ENCODE measurements around the gene GPR151.

GPR151 gene

GRCh38 chr5:146467760-146468159 lies 48.2 kb downstream of the GPR151 start:
- Histone ChIP-seq H4K20me1 (peaks cover 27 to 93% (median 67%) of the 10 kb centered on the region in 11 experiments; a peak in 21 of 22 replicates), H3K36me3 (peaks cover 79 to 97% (median 87%) of the 10 kb centered on the region in 11 experiments), H3K4me3 (no peak overlapping the region), H3K4me2 (no peak overlapping the region), H3K27ac (no peak overlapping the region), H3K4me1 (no peaks in the 10 kb centered on the region), H3K9ac (no peak overlapping the region), H3K9me3 (replicated peaks in 1 of 11) (no peaks in the 10 kb centered on the region), H3K27me3 (no peaks in the 10 kb centered on the region)
- TF ChIP-seq Cebpa-rat (IDR thresholded peaks at IDR 0.05), result no peak

DNA sequence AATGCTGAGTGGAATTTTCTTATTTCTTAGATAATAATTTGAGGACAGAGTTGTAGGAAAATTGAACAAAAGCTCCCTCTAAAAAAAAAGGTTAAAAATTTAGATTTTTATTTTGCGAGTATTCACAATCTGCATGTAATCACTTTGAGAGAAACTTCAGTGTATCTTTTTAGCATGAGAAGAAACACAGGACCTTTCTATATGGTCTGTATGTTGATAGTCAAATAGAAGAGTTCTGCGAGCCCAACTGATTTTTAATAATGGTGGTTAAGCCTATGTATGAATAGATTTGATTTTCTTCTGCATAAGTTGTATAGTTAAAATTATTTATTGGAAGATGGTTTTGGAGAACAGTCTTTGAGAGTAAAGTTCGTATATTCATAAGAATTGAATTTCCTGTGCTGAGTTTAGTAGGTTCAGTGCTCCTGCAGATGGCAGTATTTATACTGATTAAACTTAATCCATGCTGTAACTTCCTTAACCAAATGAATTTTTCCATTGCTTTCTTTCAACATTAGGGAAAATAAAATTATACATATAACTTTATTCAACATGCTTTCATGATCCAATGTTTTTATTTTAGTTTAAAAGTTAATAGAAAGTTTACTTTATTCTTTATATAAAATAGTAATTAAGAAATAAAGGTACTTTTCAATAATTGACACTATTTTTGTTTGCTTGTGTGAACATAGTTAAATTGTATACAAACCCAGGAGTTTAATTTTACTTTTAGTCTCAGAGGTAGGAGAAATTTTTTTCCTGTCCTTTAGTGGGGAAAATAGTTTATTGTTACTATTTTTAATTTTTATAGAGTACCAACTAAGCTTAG lies 49.3 kb downstream of the GPR151 start:
- Histone ChIP-seq H3K36me3 (peaks cover 76 to 97% (median 87%) of the 10 kb centered on the region in 11 experiments), H3K27ac (no peak overlapping the region), H3K9ac (no peak overlapping the region), H4K20me1 (peaks cover 30 to 94% (median 76%) of the 10 kb centered on the region in 11 experiments; a peak in 21 of 22 replicates), H3K4me2 (no peak overlapping the region), H3K4me1 (no peaks in the 10 kb centered on the region), H3K4me3 (no peak overlapping the region), H3K9me3 (replicated peaks in 1 of 11) (no peaks in the 10 kb centered on the region), H3K27me3 (no peaks in the 10 kb centered on the region)
- no peak for TF ChIP-seq Cebpa-rat (IDR thresholded peaks at IDR 0.05)

GRCh38 chr5:146463446-146463845 lies 52.5 kb downstream of the GPR151 start:
- TF ChIP-seq Cebpa-rat (IDR thresholded peaks at IDR 0.05), result no peak
- Histone ChIP-seq H3K9ac (no peak overlapping the region), H4K20me1 (peaks cover 34 to 100% (median 98%) of the 10 kb centered on the region in 11 experiments; a peak in 21 of 22 replicates), H3K36me3 (peaks cover 83 to 99% (median 91%) of the 10 kb centered on the region in 11 experiments), H3K4me2 (no peak overlapping the region), H3K27me3 (no peaks in the 10 kb centered on the region), H3K4me1 (no peaks in the 10 kb centered on the region), H3K4me3 (no peak overlapping the region), H3K9me3 (replicated peaks in 1 of 11) (no peaks in the 10 kb centered on the region), H3K27ac (no peak overlapping the region)
